Naive thymus-derived CD4-positive, alpha-beta T cell (primary cell): ENCODE data around the gene MRPL49. TPM values are rescaled to one million over a fixed set of nuclear protein-coding genes. Genes with fewer than 3 reads are reported as not detected.

Source experiments
- ATAC-seq: fragments of 150-1000 bp; cut with Tn5 transposase; 2 replicates; pipeline ENCODE4 v1.10.0; 2021; ENCODE audit warnings: mild to moderate bottlenecking, moderate library complexity
- CTCF ChIA-PET: fragments of 350-600 bp; sonication (Branson Sonifier 250); formaldehyde crosslinking; loops from one replicate; lab custom pipeline; 2021; ENCODE audit warnings: antibody characterized with exemption; lab: Charles Lee
- POLR2A ChIA-PET: fragments of 350-600 bp; sonication (Branson Sonifier 250); formaldehyde crosslinking; loops from one replicate; lab custom pipeline; 2021; ENCODE audit warnings: antibody characterized with exemption, inconsistent platforms; lab: Charles Lee
- DNase-seq, 9 donors: peaks; one replicate each; pipeline versions ENCODE4 v3.0.0 to v3.0.0-alpha.2; 2020 to 2022; ENCODE audit warnings: mixed read lengths in 1 of 9
- H3K27ac ChIP-seq: one replicate; pipeline ENCODE4 v1.7.0; 2013; ENCODE audit warnings: mild to moderate bottlenecking, low read depth, low read length, moderate library complexity
- H3K27me3 ChIP-seq, 2 donors: one replicate each; pipeline ENCODE4 v1.7.0; 2013; ENCODE audit warnings: low read length in 2 of 2, mild to moderate bottlenecking in 2 of 2, moderate library complexity in 2 of 2; ENCODE audit not compliant: control insufficient read depth in 2 of 2, insufficient read depth in 2 of 2
- H3K36me3 ChIP-seq, 3 experiments: 1 replicate in 2 of 3; 2 replicates in 1 of 3; pipeline ENCODE4 v1.7.0; 2013; ENCODE audit warnings: low read length in 3 of 3, mild to moderate bottlenecking in 3 of 3, moderate library complexity in 1 of 3; ENCODE audit not compliant: insufficient read depth in 3 of 3, control insufficient read depth in 2 of 3
- H3K4me1 ChIP-seq, 2 donors: one replicate each; pipeline ENCODE4 v1.7.0; 2013; ENCODE audit warnings: low read length in 2 of 2, mild to moderate bottlenecking in 2 of 2, moderate library complexity in 1 of 2; ENCODE audit not compliant: control insufficient read depth in 2 of 2, insufficient read depth in 2 of 2
- H3K4me3 ChIP-seq: 2 replicates; pipeline ENCODE4 v1.7.0; 2013; ENCODE audit warnings: mild to moderate bottlenecking, low read length
- H3K9me3 ChIP-seq, 3 experiments: 1 replicate in 2 of 3; 2 replicates in 1 of 3; pipeline ENCODE4 v1.7.0; 2013; ENCODE audit warnings: low read length in 3 of 3; ENCODE audit not compliant: control insufficient read depth in 2 of 3
- H3K27ac Mint-ChIP-seq, 9 donors: one replicate each; pipeline ENCODE4 v1.8.0; 2020 to 2022; ENCODE audit warnings: mixed read lengths in 9 of 9, mild to moderate bottlenecking in 8 of 9, moderate library complexity in 5 of 9, inconsistent platforms in 2 of 9
- H3K27me3 Mint-ChIP-seq, 5 donors: one replicate each; pipeline ENCODE4 v1.8.0; 2021 to 2022; ENCODE audit warnings: mixed read lengths in 5 of 5, mild to moderate bottlenecking in 1 of 5
- H3K36me3 Mint-ChIP-seq, 5 donors: one replicate each; pipeline ENCODE4 v1.8.0; 2020 to 2022; ENCODE audit warnings: mixed read lengths in 5 of 5, mild to moderate bottlenecking in 3 of 5, inconsistent platforms in 1 of 5
- H3K4me1 Mint-ChIP-seq, 7 donors: one replicate each; pipeline ENCODE4 v1.8.0; 2020 to 2022; ENCODE audit warnings: mixed read lengths in 7 of 7, mild to moderate bottlenecking in 3 of 7, inconsistent platforms in 1 of 7
- H3K4me3 Mint-ChIP-seq, 10 donors: one replicate each; pipeline ENCODE4 v1.8.0; 2020 to 2022; ENCODE audit warnings: mild to moderate bottlenecking in 10 of 10, mixed read lengths in 10 of 10, moderate library complexity in 6 of 10, inconsistent platforms in 2 of 10
- H3K9me3 Mint-ChIP-seq, 11 donors: one replicate each; pipeline ENCODE4 v1.8.0; 2020 to 2022; ENCODE audit warnings: mixed read lengths in 11 of 11, mild to moderate bottlenecking in 4 of 11, inconsistent platforms in 1 of 11, moderate library complexity in 1 of 11
- intact Hi-C, 2 donors: fragments of 100-400 bp; cut with micrococcal nuclease; formaldehyde crosslinking; loops; one replicate each; pipeline ENCODE4 v1.15.1; 2023
- polyA plus RNA-seq, 2 donors: library from polyadenylated mRNA; unstranded; fragments of 300-500 nt; fragmentation: Illumina TruSeq; gene quantifications; one replicate each; pipeline ENCODE4 v1.2.3, GENCODE V29; 2021
- total RNA-seq, 6 experiments: library from RNA in 5 of 6; stranded (reverse) in 5 of 6; gene quantifications; 1 replicate in 5 of 6; 2 replicates in 1 of 6; pipeline ENCODE4 v1.2.3 and lab custom pipeline; 2021 to 2026

MRPL49 gene
- total and polyA plus RNA-seq, 7 experiments from 2014 or later = 38.1 to 102 (median 62.9) TPM

- peaks cover 0 to 8% of the 10 kb centered on the region in 2 donors for H3K4me1 ChIP-seq
- peaks cover 4 to 33% (median 4%) of the 10 kb centered on the region in 5 donors for H3K36me3 Mint-ChIP-seq
- H3K27ac Mint-ChIP-seq = peak overlapping the region in 1 of 9 donors; percentile 49
- peaks cover 0 to 3% (median 0%) of the 10 kb centered on the region in 11 donors for H3K9me3 Mint-ChIP-seq
- H3K4me3 Mint-ChIP-seq = no peak overlapping the region
- ATAC-seq (no peak), DNase-seq (no peak)
- H3K9me3 ChIP-seq = no peaks in the 10 kb centered on the region
- ChIA-PET POLR2A (interaction anchor here (0.7 to 2.0 kb wide), 5 partner anchors 10 to 54 kb away, joined by 3 to 8 read pairs (median 4); partner anchors contain the start of genes CAPN1 and TM7SF2), CTCF (no interaction called here)
- no peaks in the 10 kb centered on the region for H3K27me3 Mint-ChIP-seq
- intact Hi-C loops = no loop called here
- H3K27me3 ChIP-seq = no peaks in the 10 kb centered on the region
- H3K27ac ChIP-seq = no peak overlapping the region
- H3K36me3 ChIP-seq = peaks cover 13 to 91% (median 37%) of the 10 kb centered on the region in 3 experiments
- peaks cover 13 to 27% (median 21%) of the 10 kb centered on the region in 7 donors for H3K4me1 Mint-ChIP-seq
- no peak overlapping the region for H3K4me3 ChIP-seq
These were observed 6.3 kb downstream of the MRPL49 start for GRCh38 chr11:65128182-65129145.

- H3K27ac Mint-ChIP-seq = peak overlapping the region in 1 of 9 donors; percentile 19
- peaks cover 0 to 8% of the 10 kb centered on the region in 2 donors for H3K4me1 ChIP-seq
- DNase-seq (no peak), ATAC-seq (no peak)
- H3K36me3 Mint-ChIP-seq = peaks cover 4 to 32% (median 4%) of the 10 kb centered on the region in 5 donors
- peaks cover 0 to 6% (median 0%) of the 10 kb centered on the region in 11 donors for H3K9me3 Mint-ChIP-seq
- no peak overlapping the region for H3K4me3 ChIP-seq
- H3K4me3 Mint-ChIP-seq = no peak overlapping the region
- H3K9me3 ChIP-seq = no peaks in the 10 kb centered on the region
- H3K36me3 ChIP-seq = peaks cover 13 to 91% (median 37%) of the 10 kb centered on the region in 3 experiments
- no peaks in the 10 kb centered on the region for H3K27me3 ChIP-seq
- H3K27ac ChIP-seq = no peak overlapping the region
- intact Hi-C loops = no loop called here
- CTCF ChIA-PET = interaction anchor here (1.1 kb wide), 1 partner anchor 19 kb away, joined by 3 read pairs; no protein-coding TSS in a partner anchor
- POLR2A ChIA-PET = interaction anchor here (0.6 to 8.9 kb wide), 4 partner anchors 9 to 290 kb away, joined by 4 to 237 read pairs (median 6); partner anchors contain the start of genes FAU, MRPL49, TM7SF2 and ZNHIT2
- H3K4me1 Mint-ChIP-seq = peaks cover 12 to 23% (median 20%) of the 10 kb centered on the region in 7 donors
- H3K27me3 Mint-ChIP-seq = no peaks in the 10 kb centered on the region
These were observed 7.7 kb downstream of the MRPL49 start for GRCh38 chr11:65129649-65130441.

GRCh38 chr11:65130631-65131416 lies 8.7 kb downstream of the MRPL49 start:
- DNase-seq = no peak
- ChIA-PET POLR2A (interaction anchor here (1.5 to 8.9 kb wide), 4 partner anchors 10 to 23 kb away, joined by 5 to 237 read pairs (median 27); partner anchors contain the start of genes FAU, MRPL49, TM7SF2 and ZNHIT2), CTCF (interaction anchor here (0.7 to 1.0 kb wide), 2 partner anchors 9 to 14 kb away, joined by 3 to 4 read pairs; partner anchors contain the start of genes FAU, MRPL49 and ZNHIT2)
- Mint-ChIP-seq H3K9me3 (peaks cover 0 to 6% (median 0%) of the 10 kb centered on the region in 11 donors), H3K4me1 (peaks cover 13 to 32% (median 26%) of the 10 kb centered on the region in 7 donors), H3K36me3 (peaks cover 4 to 24% (median 4%) of the 10 kb centered on the region in 5 donors), H3K4me3 (peak overlapping the region in 4 of 10 donors; percentile 4 to 68 (median 12)), H3K27me3 (no peaks in the 10 kb centered on the region), H3K27ac (peak overlapping the region in 6 of 9 donors; percentile 39 to 82 (median 55))
- Histone ChIP-seq H3K27me3 (no peaks in the 10 kb centered on the region), H3K4me1 (peaks cover 6 to 13% of the 10 kb centered on the region in 2 donors), H3K27ac (no peak overlapping the region), H3K36me3 (peaks cover 13 to 82% (median 37%) of the 10 kb centered on the region in 3 experiments), H3K9me3 (no peaks in the 10 kb centered on the region), H3K4me3 (no peak overlapping the region)
- ATAC-seq = no peak
- intact Hi-C loops = no loop called here

GRCh38 chr11:65131417-65131776 lies 9.3 kb downstream of the MRPL49 start:
- no peaks in the 10 kb centered on the region for H3K27me3 ChIP-seq
- peak overlapping the region in 4 of 9 donors; percentile 39 to 82 (median 44) for H3K27ac Mint-ChIP-seq
- H3K4me3 ChIP-seq = no peak overlapping the region
- no peak for DNase-seq
- H3K36me3 Mint-ChIP-seq = peaks cover 3 to 22% (median 4%) of the 10 kb centered on the region in 5 donors
- H3K27ac ChIP-seq = peak overlapping the region; percentile 99
- H3K36me3 ChIP-seq = peaks cover 11 to 76% (median 35%) of the 10 kb centered on the region in 3 experiments
- H3K4me1 ChIP-seq = peaks cover 10 to 19% of the 10 kb centered on the region in 2 donors
- CTCF ChIA-PET = interaction anchor here (0.6 to 1.0 kb wide), 3 partner anchors 10 to 870 kb away, joined by 3 to 5 read pairs (median 4); partner anchors contain the start of genes FAU, MRPL49 and ZNHIT2
- H3K9me3 ChIP-seq = no peaks in the 10 kb centered on the region
- ATAC-seq = no peak
- peaks cover 0 to 6% (median 0%) of the 10 kb centered on the region in 11 donors for H3K9me3 Mint-ChIP-seq
- POLR2A ChIA-PET = interaction anchor here (0.6 to 8.9 kb wide), 5 partner anchors 11 to 389 kb away, joined by 3 to 237 read pairs (median 9); partner anchors contain the start of genes FAU, MRPL49, TM7SF2 and ZNHIT2
- H3K4me3 Mint-ChIP-seq = no peak overlapping the region
- no peaks in the 10 kb centered on the region for H3K27me3 Mint-ChIP-seq
- peaks cover 19 to 38% (median 31%) of the 10 kb centered on the region in 7 donors for H3K4me1 Mint-ChIP-seq
- intact Hi-C loops = no loop called here

- H3K4me1 Mint-ChIP-seq = peaks cover 24 to 43% (median 36%) of the 10 kb centered on the region in 7 donors
- H3K4me1 ChIP-seq = peaks cover 10 to 21% of the 10 kb centered on the region in 2 donors
- H3K9me3 Mint-ChIP-seq = peaks cover 0 to 5% (median 0%) of the 10 kb centered on the region in 11 donors
- ChIA-PET POLR2A (interaction anchor here (0.6 to 8.9 kb wide), 6 partner anchors 11 to 389 kb away, joined by 3 to 237 read pairs (median 7); partner anchors contain the start of genes FAU, MRPL49, TM7SF2 and ZNHIT2), CTCF (interaction anchor here (0.6 to 0.7 kb wide), 2 partner anchors 15 to 869 kb away, joined by 3 to 5 read pairs; partner anchors contain the start of gene ZNHIT2)
- H3K36me3 ChIP-seq = peaks cover 6 to 71% (median 31%) of the 10 kb centered on the region in 3 experiments
- peaks cover 0 to 17% (median 4%) of the 10 kb centered on the region in 5 donors for H3K36me3 Mint-ChIP-seq
- intact Hi-C loops = no loop called here
- no peaks in the 10 kb centered on the region for H3K27me3 Mint-ChIP-seq
- peak overlapping the region in 3 of 9 donors; percentile 22 to 98 (median 71) for H3K27ac Mint-ChIP-seq
- no peaks in the 10 kb centered on the region for H3K9me3 ChIP-seq
- no peak overlapping the region for H3K4me3 ChIP-seq
- ATAC-seq = no peak
- no peaks in the 10 kb centered on the region for H3K27me3 ChIP-seq
- peak overlapping the region in 5 of 10 donors; percentile 3 to 43 (median 25) for H3K4me3 Mint-ChIP-seq
- DNase-seq = no peak
- peak overlapping the region; percentile 99 for H3K27ac ChIP-seq
These were observed 9.7 kb downstream of the MRPL49 start for GRCh38 chr11:65131895-65132237.
